Measurements from ENCODE around the gene OR10A6.

Gene OR10A6, protein sequence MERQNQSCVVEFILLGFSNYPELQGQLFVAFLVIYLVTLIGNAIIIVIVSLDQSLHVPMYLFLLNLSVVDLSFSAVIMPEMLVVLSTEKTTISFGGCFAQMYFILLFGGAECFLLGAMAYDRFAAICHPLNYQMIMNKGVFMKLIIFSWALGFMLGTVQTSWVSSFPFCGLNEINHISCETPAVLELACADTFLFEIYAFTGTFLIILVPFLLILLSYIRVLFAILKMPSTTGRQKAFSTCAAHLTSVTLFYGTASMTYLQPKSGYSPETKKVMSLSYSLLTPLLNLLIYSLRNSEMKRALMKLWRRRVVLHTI

DNA sequence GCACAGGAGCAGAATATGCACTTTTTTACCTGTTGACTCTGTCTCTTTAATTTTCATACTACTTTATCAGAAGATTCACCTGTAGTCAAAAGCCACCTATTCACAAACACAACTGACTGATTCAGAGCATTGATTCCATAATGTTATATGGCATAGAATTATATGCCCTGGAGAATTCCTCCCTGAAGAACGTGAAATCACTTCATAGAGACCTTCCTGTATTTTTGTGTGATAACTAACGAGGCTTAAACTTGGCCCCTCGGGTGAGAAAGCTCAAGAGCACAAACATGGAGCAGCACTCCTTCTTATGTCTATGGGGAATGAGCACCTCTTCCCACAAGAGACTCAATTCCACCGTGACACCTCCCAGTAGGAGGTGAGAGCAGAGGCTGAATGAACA lies at the start of gene OR10A6:
Gene OR10A6, minus strand, starts transcription at position 101 of the 400 bp plus-strand sequence. CDS start 2,606 bp downstream, outside the sequence.
- H3K27ac ChIP-seq (ENCODE audit: low read depth, low read length): no peak within 1 kb of the TSS
- H3K27me3 ChIP-seq (ENCODE audit: control insufficient read depth, insufficient read depth, low read length): no peaks in the 10 kb centered on the region
- H3K4me1 ChIP-seq (ENCODE audit: control insufficient read depth, insufficient read depth, low read length): no peaks in the 10 kb centered on the region
- no peak within 1 kb of the TSS for H3K4me3 ChIP-seq (ENCODE audit: low read length)
- no peaks in the 10 kb centered on the region for H3K36me3 ChIP-seq (ENCODE audit: control insufficient read depth, insufficient read depth, low read length)
- no peak within 1 kb of the TSS for H3K9ac ChIP-seq (ENCODE audit: low read length)

DNA sequence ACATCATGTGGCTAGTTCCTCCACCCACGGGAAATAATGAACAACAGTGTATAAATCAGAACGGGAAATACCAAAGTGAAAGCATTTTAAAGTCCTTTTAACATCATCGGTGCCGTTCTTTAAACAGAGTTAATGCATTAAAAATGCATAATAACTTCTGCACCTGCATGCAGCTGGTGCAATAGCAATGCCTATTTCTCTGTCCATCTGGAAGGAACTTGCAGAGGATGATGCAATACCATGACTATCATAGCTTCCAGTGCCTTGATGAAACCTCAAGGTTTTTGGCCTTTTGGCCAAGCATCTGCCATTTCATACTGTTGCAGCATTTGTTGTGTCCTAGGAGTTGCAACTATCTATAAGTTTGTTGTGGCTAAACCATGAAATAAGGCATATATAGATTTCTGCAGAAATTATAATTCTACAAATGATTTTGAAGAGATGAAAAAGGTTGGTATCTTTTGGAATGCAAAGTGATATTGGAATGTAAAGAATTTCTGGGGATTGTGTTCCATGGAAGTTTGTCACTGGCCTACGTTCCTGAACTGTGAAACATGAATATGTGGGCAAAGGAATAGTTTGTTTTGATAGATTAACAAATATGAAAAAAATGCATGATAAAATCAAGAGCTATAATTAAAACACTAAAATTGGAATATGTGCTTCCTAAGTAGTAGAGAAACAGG lies 46.3 kb upstream of the OR10A6 start:
- H3K9ac ChIP-seq (ENCODE audit: low read length): no peak overlapping the region
- H3K4me3 ChIP-seq (ENCODE audit: low read length): no peak overlapping the region
- no peaks in the 10 kb centered on the region for H3K4me1 ChIP-seq (ENCODE audit: control insufficient read depth, insufficient read depth, low read length)
- H3K27ac ChIP-seq (ENCODE audit: low read depth, low read length): no peak overlapping the region
- H3K27me3 ChIP-seq (ENCODE audit: control insufficient read depth, insufficient read depth, low read length): no peaks in the 10 kb centered on the region
- no peaks in the 10 kb centered on the region for H3K36me3 ChIP-seq (ENCODE audit: control insufficient read depth, insufficient read depth, low read length)

GRCh38 chr11:7974668-7975067 lies 43.6 kb upstream of the OR10A6 start:
- Histone ChIP-seq H3K27me3 (ENCODE audit: control insufficient read depth, insufficient read depth, low read length) (no peaks in the 10 kb centered on the region), H3K4me1 (ENCODE audit: control insufficient read depth, insufficient read depth, low read length) (no peaks in the 10 kb centered on the region), H3K27ac (ENCODE audit: low read depth, low read length) (no peak overlapping the region), H3K9ac (ENCODE audit: low read length) (no peak overlapping the region), H3K36me3 (ENCODE audit: control insufficient read depth, insufficient read depth, low read length) (no peaks in the 10 kb centered on the region), H3K4me3 (ENCODE audit: low read length) (no peak overlapping the region)

GRCh38 chr11:7973011-7973410 lies 41.9 kb upstream of the OR10A6 start:
- Histone ChIP-seq H3K27me3 (ENCODE audit: control insufficient read depth, insufficient read depth, low read length) (no peaks in the 10 kb centered on the region), H3K4me3 (ENCODE audit: low read length) (no peak overlapping the region), H3K27ac (ENCODE audit: low read depth, low read length) (no peak overlapping the region), H3K4me1 (ENCODE audit: control insufficient read depth, insufficient read depth, low read length) (no peaks in the 10 kb centered on the region), H3K9ac (ENCODE audit: low read length) (no peak overlapping the region), H3K36me3 (ENCODE audit: control insufficient read depth, insufficient read depth, low read length) (no peaks in the 10 kb centered on the region)

DNA sequence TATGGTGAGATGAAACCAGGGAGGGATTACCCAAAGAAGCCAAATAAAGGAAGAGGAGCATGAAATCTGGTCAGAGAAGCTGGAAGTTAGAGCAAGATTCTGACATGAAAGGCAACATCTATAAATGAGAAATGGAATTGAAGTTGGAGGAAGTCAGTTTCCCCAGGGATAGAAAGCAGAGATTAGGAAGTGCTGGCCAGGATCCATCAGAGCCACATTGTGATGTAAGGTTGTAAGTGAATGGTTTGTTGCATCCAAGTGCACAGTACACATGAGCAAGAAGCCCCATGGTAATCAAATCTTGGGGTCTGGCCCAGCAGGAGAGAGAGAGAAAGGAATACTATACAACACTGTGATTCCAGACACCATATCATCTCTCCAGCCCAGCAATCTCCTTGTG lies 40.8 kb upstream of the OR10A6 start:
- H3K4me1 ChIP-seq (ENCODE audit: control insufficient read depth, insufficient read depth, low read length): no peaks in the 10 kb centered on the region
- H3K4me3 ChIP-seq (ENCODE audit: low read length): no peak overlapping the region
- H3K27me3 ChIP-seq (ENCODE audit: control insufficient read depth, insufficient read depth, low read length): no peaks in the 10 kb centered on the region
- no peak overlapping the region for H3K9ac ChIP-seq (ENCODE audit: low read length)
- H3K27ac ChIP-seq (ENCODE audit: low read depth, low read length): no peak overlapping the region
- H3K36me3 ChIP-seq (ENCODE audit: control insufficient read depth, insufficient read depth, low read length): no peaks in the 10 kb centered on the region

DNA sequence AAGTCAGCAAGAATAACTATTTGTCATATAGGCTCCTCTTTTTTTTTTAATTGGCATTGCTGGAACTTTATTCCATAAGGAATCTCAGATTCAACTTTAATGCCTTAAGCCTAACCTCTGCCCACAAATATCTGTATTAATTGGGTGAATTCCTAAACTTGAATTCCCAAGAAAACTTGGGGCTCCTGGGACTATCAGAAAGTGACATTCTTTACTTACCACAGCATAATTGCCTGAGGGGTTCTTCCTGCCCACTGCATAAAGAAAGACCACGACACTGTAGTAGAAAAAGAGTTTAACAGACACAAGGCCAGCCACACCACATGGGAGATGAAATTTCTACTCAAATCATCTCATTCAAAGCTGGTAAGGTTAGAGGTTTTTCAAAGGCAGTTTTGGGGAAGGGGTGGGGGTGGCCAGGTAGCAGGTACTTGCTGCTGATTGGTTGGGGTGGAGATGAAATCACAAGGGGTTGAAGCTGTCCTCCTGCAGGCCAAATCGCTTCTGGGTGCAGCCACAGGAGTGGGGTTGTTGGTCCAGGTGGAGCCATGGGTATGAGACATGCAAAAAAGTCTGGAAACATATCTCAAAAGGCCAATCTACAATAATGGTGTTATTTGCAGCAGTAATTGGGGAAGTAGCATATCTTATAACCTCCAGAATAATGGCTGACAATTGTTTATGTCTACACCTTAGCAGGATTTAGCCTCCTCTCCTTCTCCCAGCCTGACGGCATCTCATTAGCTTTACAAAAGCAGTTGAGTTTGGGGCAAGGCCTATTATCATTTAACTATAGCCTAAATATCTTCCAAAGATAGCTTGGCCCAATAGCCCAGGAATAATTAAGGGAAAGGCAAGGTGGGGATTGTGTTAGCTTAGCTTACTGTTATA lies 38.9 kb upstream of the OR10A6 start:
- no peaks in the 10 kb centered on the region for H3K4me1 ChIP-seq (ENCODE audit: control insufficient read depth, insufficient read depth, low read length)
- no peak overlapping the region for H3K27ac ChIP-seq (ENCODE audit: low read depth, low read length)
- no peak overlapping the region for H3K4me3 ChIP-seq (ENCODE audit: low read length)
- no peaks in the 10 kb centered on the region for H3K27me3 ChIP-seq (ENCODE audit: control insufficient read depth, insufficient read depth, low read length)
- no peaks in the 10 kb centered on the region for H3K36me3 ChIP-seq (ENCODE audit: control insufficient read depth, insufficient read depth, low read length)
- H3K9ac ChIP-seq (ENCODE audit: low read length): no peak overlapping the region

- H3K9ac ChIP-seq (ENCODE audit: low read length): no peak overlapping the region
- no peak overlapping the region for H3K27ac ChIP-seq (ENCODE audit: low read depth, low read length)
- H3K27me3 ChIP-seq (ENCODE audit: control insufficient read depth, insufficient read depth, low read length): no peaks in the 10 kb centered on the region
- H3K4me3 ChIP-seq (ENCODE audit: low read length): no peak overlapping the region
- H3K4me1 ChIP-seq (ENCODE audit: control insufficient read depth, insufficient read depth, low read length): no peaks in the 10 kb centered on the region
- no peaks in the 10 kb centered on the region for H3K36me3 ChIP-seq (ENCODE audit: control insufficient read depth, insufficient read depth, low read length)
These were observed 37.6 kb upstream of the OR10A6 start for GRCh38 chr11:7968686-7969085.

GRCh38 chr11:7967826-7968225 lies 36.8 kb upstream of the OR10A6 start:
- Histone ChIP-seq H3K36me3 (ENCODE audit: control insufficient read depth, insufficient read depth, low read length) (no peaks in the 10 kb centered on the region), H3K27me3 (ENCODE audit: control insufficient read depth, insufficient read depth, low read length) (no peaks in the 10 kb centered on the region), H3K4me1 (ENCODE audit: control insufficient read depth, insufficient read depth, low read length) (no peaks in the 10 kb centered on the region), H3K9ac (ENCODE audit: low read length) (no peak overlapping the region), H3K27ac (ENCODE audit: low read depth, low read length) (no peak overlapping the region), H3K4me3 (ENCODE audit: low read length) (no peak overlapping the region)

- no peaks in the 10 kb centered on the region for H3K36me3 ChIP-seq (ENCODE audit: control insufficient read depth, insufficient read depth, low read length)
- H3K27me3 ChIP-seq (ENCODE audit: control insufficient read depth, insufficient read depth, low read length): no peaks in the 10 kb centered on the region
- H3K4me3 ChIP-seq (ENCODE audit: low read length): no peak overlapping the region
- no peak overlapping the region for H3K27ac ChIP-seq (ENCODE audit: low read depth, low read length)
- H3K4me1 ChIP-seq (ENCODE audit: control insufficient read depth, insufficient read depth, low read length): no peaks in the 10 kb centered on the region
- no peak overlapping the region for H3K9ac ChIP-seq (ENCODE audit: low read length)
These were observed 36.0 kb upstream of the OR10A6 start for GRCh38 chr11:7967097-7967496.

- Histone ChIP-seq H3K4me3 (ENCODE audit: low read length) (no peak within 1 kb of the TSS), H3K27ac (ENCODE audit: low read depth, low read length) (no peak within 1 kb of the TSS), H3K4me1 (ENCODE audit: control insufficient read depth, insufficient read depth, low read length) (no peaks in the 10 kb centered on the region), H3K9ac (ENCODE audit: low read length) (no peak within 1 kb of the TSS), H3K36me3 (ENCODE audit: control insufficient read depth, insufficient read depth, low read length) (no peaks in the 10 kb centered on the region), H3K27me3 (ENCODE audit: control insufficient read depth, insufficient read depth, low read length) (no peaks in the 10 kb centered on the region)
These were observed 34.3 kb upstream of the OR10A6 start, which contains the start of gene NLRP10 for GRCh38 chr11:7965386-7965785. NLRP10 (minus strand) TSS chr11:7965447; CDS start chr11:7963495, 1,952 bp downstream.

- Histone ChIP-seq H3K4me3 (ENCODE audit: low read length) (no peak overlapping the region), H3K27me3 (ENCODE audit: control insufficient read depth, insufficient read depth, low read length) (no peaks in the 10 kb centered on the region), H3K9ac (ENCODE audit: low read length) (no peak overlapping the region), H3K4me1 (ENCODE audit: control insufficient read depth, insufficient read depth, low read length) (no peaks in the 10 kb centered on the region), H3K36me3 (ENCODE audit: control insufficient read depth, insufficient read depth, low read length) (no peaks in the 10 kb centered on the region), H3K27ac (ENCODE audit: low read depth, low read length) (no peak overlapping the region)
These were observed 33.8 kb upstream of the OR10A6 start for GRCh38 chr11:7964873-7965272.

- Histone ChIP-seq H3K4me3 (ENCODE audit: low read length) (no peak overlapping the region), H3K36me3 (ENCODE audit: control insufficient read depth, insufficient read depth, low read length) (no peaks in the 10 kb centered on the region), H3K4me1 (ENCODE audit: control insufficient read depth, insufficient read depth, low read length) (no peaks in the 10 kb centered on the region), H3K27ac (ENCODE audit: low read depth, low read length) (no peak overlapping the region), H3K27me3 (ENCODE audit: control insufficient read depth, insufficient read depth, low read length) (no peaks in the 10 kb centered on the region), H3K9ac (ENCODE audit: low read length) (no peak overlapping the region)
These were observed 33.2 kb upstream of the OR10A6 start for GRCh38 chr11:7964261-7964660.

Data from rectal smooth muscle tissue (tissue), 1 donor.